Gastroesophageal sphincter (tissue), 3 donors: ENCODE data around the gene TNMD.

Experiments
- EP300 ChIP-seq: sonication (generic); formaldehyde crosslinking; IDR thresholded peaks from one replicate; pipeline ENCODE4 v1.6.1; 2017; ENCODE audit warnings: antibody characterized with exemption, mild to moderate bottlenecking
- POLR2A ChIP-seq, 2 donors: fragments of 450-650 bp; IDR thresholded peaks; one replicate each; pipeline ENCODE4 v1.6.1; 2017; ENCODE audit warnings: antibody characterized with exemption in 2 of 2, mild to moderate bottlenecking in 2 of 2, moderate library complexity in 1 of 2
- TF ChIP-seq, protein P1 (sequence below), 4 experiments: fragments of 200-600 bp in 2 of 4; fragments of 450-650 bp in 2 of 4; sonication (generic) in 1 of 4; IDR thresholded peaks; one replicate each; pipeline ENCODE4 v1.5.1; 2017 to 2019; ENCODE audit warnings: antibody characterized with exemption in 4 of 4, mild to moderate bottlenecking in 2 of 4, moderate library complexity in 2 of 4

GRCh38 chrX:100600758-100601157, 16.0 kb downstream of the TNMD start:
- TF ChIP-seq, protein P1, sequence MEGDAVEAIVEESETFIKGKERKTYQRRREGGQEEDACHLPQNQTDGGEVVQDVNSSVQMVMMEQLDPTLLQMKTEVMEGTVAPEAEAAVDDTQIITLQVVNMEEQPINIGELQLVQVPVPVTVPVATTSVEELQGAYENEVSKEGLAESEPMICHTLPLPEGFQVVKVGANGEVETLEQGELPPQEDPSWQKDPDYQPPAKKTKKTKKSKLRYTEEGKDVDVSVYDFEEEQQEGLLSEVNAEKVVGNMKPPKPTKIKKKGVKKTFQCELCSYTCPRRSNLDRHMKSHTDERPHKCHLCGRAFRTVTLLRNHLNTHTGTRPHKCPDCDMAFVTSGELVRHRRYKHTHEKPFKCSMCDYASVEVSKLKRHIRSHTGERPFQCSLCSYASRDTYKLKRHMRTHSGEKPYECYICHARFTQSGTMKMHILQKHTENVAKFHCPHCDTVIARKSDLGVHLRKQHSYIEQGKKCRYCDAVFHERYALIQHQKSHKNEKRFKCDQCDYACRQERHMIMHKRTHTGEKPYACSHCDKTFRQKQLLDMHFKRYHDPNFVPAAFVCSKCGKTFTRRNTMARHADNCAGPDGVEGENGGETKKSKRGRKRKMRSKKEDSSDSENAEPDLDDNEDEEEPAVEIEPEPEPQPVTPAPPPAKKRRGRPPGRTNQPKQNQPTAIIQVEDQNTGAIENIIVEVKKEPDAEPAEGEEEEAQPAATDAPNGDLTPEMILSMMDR (IDR thresholded peaks at IDR 0.05): no peak
- TF ChIP-seq EP300 (no peak), POLR2A (IDR thresholded peaks at IDR 0.05) (no peak)
